GM18511 (cell line): ENCODE measurements around the gene PKD1L1.
"Not testable (repeated sequence)": the region's sequence is repeated elsewhere in the genome, so short reads cannot be mapped to it uniquely, and the experiment has no call there.

Experiments
- ATAC-seq: cut with Tn5 transposase; IDR thresholded peaks from one replicate; pipeline ENCODE4 v1.9.1; 2021; ENCODE audit warnings: mild to moderate bottlenecking, moderate library complexity; ENCODE audit not compliant: unreplicated experiment

PKD1L1 gene

GRCh38 chr7:47799524-47799923 is 148.7 kb downstream of the PKD1L1 start:
- no peak for ATAC-seq

- no peak for ATAC-seq
Measured at GRCh38 chr7:47796347-47796746, 151.9 kb downstream of the PKD1L1 start.

- no peak for ATAC-seq
Measured at GRCh38 chr7:47795631-47796030, 152.6 kb downstream of the PKD1L1 start.

GRCh38 chr7:47795126-47795525 is 153.1 kb downstream of the PKD1L1 start:
- not testable (repeated sequence) for ATAC-seq

GRCh38 chr7:47794016-47794415 is 154.2 kb downstream of the PKD1L1 start:
- ATAC-seq: no peak

GRCh38 chr7:47793186-47793585 is 155.1 kb downstream of the PKD1L1 start:
- not testable (repeated sequence) for ATAC-seq

- ATAC-seq: no peak
Measured at GRCh38 chr7:47792521-47793121, 155.6 kb downstream of the PKD1L1 start.

- no peak for ATAC-seq
Measured at GRCh38 chr7:47791682-47792081, 156.6 kb downstream of the PKD1L1 start.

- ATAC-seq: no peak
Measured at GRCh38 chr7:47788083-47788482, 160.2 kb downstream of the PKD1L1 start.

GRCh38 chr7:47787249-47788069 is 160.8 kb downstream of the PKD1L1 start:
- ATAC-seq: no peak

- ATAC-seq: no peak
Measured at GRCh38 chr7:47786557-47787248, 161.6 kb downstream of the PKD1L1 start.

- ATAC-seq: no peak
Measured at GRCh38 chr7:47785923-47786556, 162.2 kb downstream of the PKD1L1 start.

- ATAC-seq: no peak
Measured at GRCh38 chr7:47783456-47784223, 164.6 kb downstream of the PKD1L1 start.

GRCh38 chr7:47782792-47783191 is 165.5 kb downstream of the PKD1L1 start:
- ATAC-seq: no peak

GRCh38 chr7:47782022-47782421 is 166.2 kb downstream of the PKD1L1 start:
- no peak for ATAC-seq

- no peak for ATAC-seq
Measured at GRCh38 chr7:47780555-47780954, 167.7 kb downstream of the PKD1L1 start.

GRCh38 chr7:47779341-47779771 is 168.9 kb downstream of the PKD1L1 start:
- ATAC-seq: no peak

GRCh38 chr7:47778153-47778661 is 170.1 kb downstream of the PKD1L1 start:
- no peak for ATAC-seq

GRCh38 chr7:47777531-47778152 is 170.6 kb downstream of the PKD1L1 start:
- ATAC-seq: no peak

GRCh38 chr7:47776335-47776734 is 171.9 kb downstream of the PKD1L1 start:
- ATAC-seq: no peak
